ENCODE data around the gene IRX3.

IRX3 gene

DNA sequence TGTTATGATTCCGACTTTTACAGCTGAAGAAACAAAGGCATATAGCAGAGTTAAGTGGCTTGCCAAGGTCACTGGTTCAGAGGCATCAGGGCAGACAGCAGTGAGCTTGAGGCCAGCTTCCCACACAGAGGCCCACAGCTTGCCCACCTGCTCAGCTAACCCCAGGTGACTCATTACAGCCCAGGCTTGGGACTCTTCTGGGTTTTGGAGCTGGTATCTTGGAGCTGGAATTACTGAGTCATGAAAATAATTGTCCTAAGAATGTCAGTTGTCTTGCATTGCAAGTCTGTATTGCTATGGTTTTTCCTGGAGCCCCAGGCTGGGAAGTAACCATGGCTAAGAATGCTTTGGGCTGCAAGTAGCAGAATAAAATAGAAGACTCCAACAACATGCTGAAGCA lies 32.4 kb upstream of the IRX3 start:
- TF ChIP-seq, protein P1, sequence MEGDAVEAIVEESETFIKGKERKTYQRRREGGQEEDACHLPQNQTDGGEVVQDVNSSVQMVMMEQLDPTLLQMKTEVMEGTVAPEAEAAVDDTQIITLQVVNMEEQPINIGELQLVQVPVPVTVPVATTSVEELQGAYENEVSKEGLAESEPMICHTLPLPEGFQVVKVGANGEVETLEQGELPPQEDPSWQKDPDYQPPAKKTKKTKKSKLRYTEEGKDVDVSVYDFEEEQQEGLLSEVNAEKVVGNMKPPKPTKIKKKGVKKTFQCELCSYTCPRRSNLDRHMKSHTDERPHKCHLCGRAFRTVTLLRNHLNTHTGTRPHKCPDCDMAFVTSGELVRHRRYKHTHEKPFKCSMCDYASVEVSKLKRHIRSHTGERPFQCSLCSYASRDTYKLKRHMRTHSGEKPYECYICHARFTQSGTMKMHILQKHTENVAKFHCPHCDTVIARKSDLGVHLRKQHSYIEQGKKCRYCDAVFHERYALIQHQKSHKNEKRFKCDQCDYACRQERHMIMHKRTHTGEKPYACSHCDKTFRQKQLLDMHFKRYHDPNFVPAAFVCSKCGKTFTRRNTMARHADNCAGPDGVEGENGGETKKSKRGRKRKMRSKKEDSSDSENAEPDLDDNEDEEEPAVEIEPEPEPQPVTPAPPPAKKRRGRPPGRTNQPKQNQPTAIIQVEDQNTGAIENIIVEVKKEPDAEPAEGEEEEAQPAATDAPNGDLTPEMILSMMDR (IDR thresholded peaks at IDR 0.05) = no peak
- Histone ChIP-seq H3K9me3 (ENCODE audit: control insufficient read depth, low read length) (no peaks in the 10 kb centered on the region), H3K36me3 (ENCODE audit: control insufficient read depth, insufficient read depth, low read length) (no peaks in the 10 kb centered on the region), H3K27me3 (ENCODE audit: control insufficient read depth, insufficient read depth, low read length) (no peaks in the 10 kb centered on the region), H3K4me3 (ENCODE audit: low read depth, low read length) (no peak overlapping the region), H2AFZ (no peak overlapping the region), H3K9ac (no peak overlapping the region), H3K79me2 (no peaks in the 10 kb centered on the region), H3K27ac (no peak overlapping the region), H3K4me1 (no peaks in the 10 kb centered on the region), H3K4me2 (ENCODE audit: low read length) (no peak overlapping the region)

DNA sequence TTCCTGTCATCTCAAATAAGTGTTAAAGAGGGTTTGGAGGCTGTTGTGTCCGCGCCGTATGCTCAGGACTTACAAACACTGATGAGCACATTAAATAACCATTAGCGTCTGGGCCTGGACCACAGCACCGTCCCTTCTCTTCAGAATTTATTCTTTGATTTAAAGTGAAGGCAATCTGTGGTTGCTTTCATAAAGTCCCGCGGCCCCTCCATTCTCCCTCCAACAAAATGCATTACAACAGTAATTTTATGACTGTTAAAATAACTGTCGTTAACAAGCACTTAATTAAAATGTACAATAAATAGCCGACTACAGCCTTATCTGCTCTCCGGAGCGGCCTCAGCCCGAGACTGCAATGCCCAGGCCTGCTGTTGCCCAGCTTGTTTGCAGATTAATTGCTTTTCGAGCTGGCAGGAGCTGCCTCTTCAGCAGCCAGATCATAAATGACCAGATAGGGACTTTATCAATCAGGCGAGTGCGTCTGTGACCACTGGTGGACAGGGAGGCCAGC lies 30.6 kb upstream of the IRX3 start:
- Histone ChIP-seq H3K9me3 (ENCODE audit: control insufficient read depth, low read length) (no peaks in the 10 kb centered on the region), H3K27me3 (ENCODE audit: control insufficient read depth, insufficient read depth, low read length) (no peaks in the 10 kb centered on the region), H3K9ac (no peak overlapping the region), H2AFZ (no peak overlapping the region), H3K36me3 (ENCODE audit: control insufficient read depth, insufficient read depth, low read length) (no peaks in the 10 kb centered on the region), H3K4me3 (ENCODE audit: low read depth, low read length) (no peak overlapping the region), H3K79me2 (no peaks in the 10 kb centered on the region), H3K4me1 (no peaks in the 10 kb centered on the region), H3K4me2 (ENCODE audit: low read length) (no peak overlapping the region), H3K27ac (no peak overlapping the region)
- TF ChIP-seq, protein P1 (IDR thresholded peaks at IDR 0.05) = no peak

DNA sequence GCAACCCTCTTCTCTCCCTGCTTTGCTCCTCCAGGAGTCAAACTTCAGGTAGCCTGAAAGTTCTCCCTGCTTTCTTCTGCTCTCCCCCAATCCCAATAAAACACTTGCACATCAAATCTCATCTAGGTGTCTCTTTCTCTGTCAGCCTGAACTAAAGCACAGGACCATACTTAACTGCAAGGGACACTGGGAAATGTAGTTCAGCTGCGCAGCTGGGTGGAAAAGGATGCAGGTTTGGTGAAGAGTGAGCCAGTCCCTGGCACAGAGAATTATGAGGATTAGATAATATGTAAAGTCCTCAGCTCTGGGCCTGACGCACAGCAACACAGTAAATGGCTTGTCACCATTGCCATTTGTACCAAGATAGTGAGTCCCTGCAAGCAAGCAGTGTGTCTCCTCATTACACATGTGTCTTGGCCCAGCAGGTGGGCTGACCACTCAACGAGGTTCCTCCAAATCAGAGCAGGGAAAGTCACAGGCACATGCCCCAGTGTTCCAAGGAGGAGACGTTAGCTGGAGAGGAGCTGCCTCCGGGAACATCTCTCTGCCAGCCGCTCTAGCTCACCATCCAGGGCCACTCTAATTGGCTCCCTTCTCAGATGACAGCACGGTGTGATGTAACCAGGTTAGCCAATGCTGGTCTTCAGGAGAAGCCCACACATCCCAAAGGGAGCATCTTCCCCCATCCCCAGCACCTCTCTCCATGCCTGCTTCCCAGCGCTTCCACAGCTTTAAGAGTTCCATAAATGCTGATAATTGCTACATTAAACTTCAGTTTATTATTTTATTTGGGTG lies 29.7 kb upstream of the IRX3 start:
- no peaks in the 10 kb centered on the region for H3K79me2 ChIP-seq
- TF ChIP-seq, protein P1 (IDR thresholded peaks at IDR 0.05) = no peak
- H3K36me3 ChIP-seq (ENCODE audit: control insufficient read depth, insufficient read depth, low read length) = no peaks in the 10 kb centered on the region
- no peaks in the 10 kb centered on the region for H3K4me1 ChIP-seq
- no peak overlapping the region for H3K27ac ChIP-seq
- no peak overlapping the region for H3K9ac ChIP-seq
- H2AFZ ChIP-seq = no peak overlapping the region
- no peaks in the 10 kb centered on the region for H3K9me3 ChIP-seq (ENCODE audit: control insufficient read depth, low read length)
- H3K4me3 ChIP-seq (ENCODE audit: low read depth, low read length) = no peak overlapping the region
- H3K4me2 ChIP-seq (ENCODE audit: low read length) = no peak overlapping the region
- no peaks in the 10 kb centered on the region for H3K27me3 ChIP-seq (ENCODE audit: control insufficient read depth, insufficient read depth, low read length)

DNA sequence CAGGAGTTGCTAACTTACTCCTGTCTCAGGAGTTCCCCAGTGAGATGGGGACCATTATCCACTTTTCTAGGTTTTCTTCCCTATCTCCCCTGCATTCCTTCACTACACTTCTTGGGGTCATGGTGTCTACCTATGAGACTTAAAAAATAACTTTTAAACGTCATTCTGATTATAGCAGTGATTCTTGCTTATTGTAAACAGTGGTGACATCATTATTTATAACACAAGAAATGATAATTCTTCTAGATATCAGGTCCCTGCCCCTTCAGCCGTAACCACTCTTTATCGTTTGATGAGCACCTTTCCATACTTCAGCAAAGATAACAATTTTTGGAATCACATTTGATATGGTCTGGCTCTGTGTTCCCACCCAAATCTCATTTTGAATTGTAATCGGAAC lies 27.2 kb upstream of the IRX3 start:
- no peaks in the 10 kb centered on the region for H3K27me3 ChIP-seq (ENCODE audit: control insufficient read depth, insufficient read depth, low read length)
- TF ChIP-seq, protein P1 (IDR thresholded peaks at IDR 0.05) = no peak
- H2AFZ ChIP-seq = no peak overlapping the region
- H3K4me1 ChIP-seq = no peaks in the 10 kb centered on the region
- no peak overlapping the region for H3K27ac ChIP-seq
- H3K4me3 ChIP-seq (ENCODE audit: low read depth, low read length) = no peak overlapping the region
- H3K36me3 ChIP-seq (ENCODE audit: control insufficient read depth, insufficient read depth, low read length) = no peaks in the 10 kb centered on the region
- no peak overlapping the region for H3K4me2 ChIP-seq (ENCODE audit: low read length)
- H3K9me3 ChIP-seq (ENCODE audit: control insufficient read depth, low read length) = no peaks in the 10 kb centered on the region
- H3K79me2 ChIP-seq = no peaks in the 10 kb centered on the region
- H3K9ac ChIP-seq = no peak overlapping the region

All from parathyroid adenoma (tissue), 2 donors.